HG03025 (cell line): ENCODE data around the gene SLC2A1.

Experiments
- ATAC-seq: cut with Tn5 transposase; IDR thresholded peaks from one replicate; pipeline ENCODE4 v1.9.1; 2021; ENCODE audit warnings: mild to moderate bottlenecking, moderate library complexity; ENCODE audit not compliant: unreplicated experiment, low FRiP score

Gene SLC2A1

DNA sequence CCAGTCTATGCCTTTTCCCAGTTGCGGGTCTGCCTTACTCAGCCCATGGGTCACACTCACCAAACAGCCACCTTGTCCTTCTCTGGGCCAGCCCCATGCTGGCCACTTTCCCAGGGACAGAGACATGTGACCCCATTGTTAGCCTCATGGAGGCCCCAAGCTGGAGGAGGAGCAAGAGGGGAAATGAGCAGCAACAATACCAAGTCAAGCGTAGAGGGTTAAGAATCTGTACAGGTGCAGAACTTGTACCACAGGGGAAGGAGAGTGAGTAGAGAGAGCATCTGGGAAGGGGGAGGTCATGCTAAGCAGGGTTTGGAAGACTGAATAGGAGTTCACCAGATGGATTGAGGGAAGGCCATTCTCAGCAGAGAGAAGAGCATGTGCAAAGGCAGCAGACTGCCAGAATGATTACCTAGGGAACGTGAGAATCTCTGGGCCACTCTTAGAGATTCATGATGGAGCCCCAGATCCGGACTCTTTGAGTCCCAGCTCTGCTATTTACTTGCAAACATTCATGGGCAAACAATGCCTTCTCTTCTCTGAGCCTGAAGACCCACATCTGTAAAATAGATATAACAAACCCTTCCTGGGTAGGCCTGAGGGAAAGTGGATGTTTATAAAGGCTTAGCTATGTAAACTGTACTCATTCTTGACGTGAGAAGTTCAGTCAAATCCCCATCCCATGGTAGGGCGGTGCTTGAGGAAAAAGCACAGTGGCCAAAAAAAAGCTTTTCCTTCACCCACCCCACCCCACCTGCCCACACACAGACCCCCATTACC lies 2.8 kb upstream of the SLC2A1 start:
- ATAC-seq = no peak

DNA sequence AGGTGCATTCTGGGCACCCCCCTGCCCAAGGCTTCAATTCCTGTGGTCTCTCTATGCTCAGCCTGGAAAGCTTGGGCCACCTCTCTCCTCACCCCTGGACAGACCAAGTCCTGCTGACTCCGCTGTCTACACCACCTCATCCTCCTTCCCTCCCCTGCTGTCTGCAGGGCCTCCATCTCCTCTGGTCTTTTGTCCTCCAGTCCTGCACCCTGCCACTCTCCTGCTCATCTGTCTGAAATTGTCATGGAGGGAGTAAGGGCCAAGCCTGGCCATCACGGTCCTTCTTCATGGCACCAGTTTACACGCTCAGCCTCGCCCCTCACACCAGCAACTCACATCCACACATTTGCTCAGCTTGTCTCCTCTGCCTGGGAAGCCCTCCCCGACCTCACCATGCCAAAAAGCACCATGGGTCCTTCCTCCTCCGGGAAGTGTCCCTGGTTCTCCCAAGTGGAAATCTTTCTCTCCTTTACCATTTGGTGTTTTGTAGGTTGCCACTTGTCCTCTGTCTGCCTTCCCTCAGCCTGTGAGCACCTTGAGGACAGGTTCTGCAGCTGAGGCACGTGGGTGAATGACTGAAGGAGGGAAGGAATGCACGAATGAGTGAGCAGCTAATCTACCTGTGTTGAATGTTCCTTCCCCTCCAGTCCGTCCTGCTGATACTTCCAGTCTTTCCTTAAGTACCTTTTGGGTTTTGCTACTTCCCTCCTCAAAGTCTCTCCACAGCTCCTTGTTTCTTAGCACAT lies 2.1 kb upstream of the SLC2A1 start:
- no peak for ATAC-seq

DNA sequence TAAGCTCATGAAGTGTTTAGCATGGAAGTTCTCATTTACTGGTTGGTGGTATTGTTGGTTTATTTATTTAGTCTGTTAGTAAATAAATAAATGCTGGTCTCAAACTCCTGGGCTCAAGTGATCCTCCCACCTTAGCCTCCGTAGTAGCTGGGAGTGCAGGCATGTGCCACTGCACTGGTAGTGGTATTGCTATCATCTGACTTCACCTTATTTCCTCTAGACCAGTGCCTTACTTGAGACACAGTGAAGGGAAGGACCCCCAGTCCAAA lies 1.4 kb upstream of the SLC2A1 start:
- no peak for ATAC-seq

DNA sequence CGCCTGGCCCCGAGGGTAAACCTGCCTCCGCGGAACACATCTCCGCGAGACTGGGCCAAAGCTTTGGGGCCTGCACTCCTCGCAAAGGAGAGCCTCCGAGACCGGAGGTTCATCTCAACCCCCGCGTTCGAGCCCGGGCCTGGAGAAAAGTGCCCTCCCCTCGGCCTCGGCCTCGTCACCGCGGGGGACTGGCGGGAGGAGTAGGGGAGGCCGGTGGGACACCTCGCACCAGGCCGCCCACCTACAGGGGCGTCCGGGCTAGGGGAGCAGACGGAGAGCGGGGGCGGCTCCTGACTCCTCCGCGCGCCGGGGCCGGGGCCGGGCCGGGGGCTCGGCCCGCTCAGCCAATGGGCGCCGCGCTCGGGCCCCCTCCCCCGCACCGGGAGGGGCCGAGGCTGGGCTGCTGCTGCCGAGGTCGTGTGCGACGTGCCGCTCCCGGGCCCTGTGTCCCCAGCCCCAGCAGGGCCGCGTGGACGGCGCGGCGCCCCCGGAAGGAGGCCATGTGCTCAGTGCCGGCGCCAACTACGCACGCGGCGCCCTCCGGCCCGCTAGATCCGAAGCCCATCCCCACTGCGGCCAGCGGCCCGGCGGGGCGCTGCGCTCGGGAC lies 684 bp downstream of the SLC2A1 start:
- ATAC-seq = peak; percentile 53

DNA sequence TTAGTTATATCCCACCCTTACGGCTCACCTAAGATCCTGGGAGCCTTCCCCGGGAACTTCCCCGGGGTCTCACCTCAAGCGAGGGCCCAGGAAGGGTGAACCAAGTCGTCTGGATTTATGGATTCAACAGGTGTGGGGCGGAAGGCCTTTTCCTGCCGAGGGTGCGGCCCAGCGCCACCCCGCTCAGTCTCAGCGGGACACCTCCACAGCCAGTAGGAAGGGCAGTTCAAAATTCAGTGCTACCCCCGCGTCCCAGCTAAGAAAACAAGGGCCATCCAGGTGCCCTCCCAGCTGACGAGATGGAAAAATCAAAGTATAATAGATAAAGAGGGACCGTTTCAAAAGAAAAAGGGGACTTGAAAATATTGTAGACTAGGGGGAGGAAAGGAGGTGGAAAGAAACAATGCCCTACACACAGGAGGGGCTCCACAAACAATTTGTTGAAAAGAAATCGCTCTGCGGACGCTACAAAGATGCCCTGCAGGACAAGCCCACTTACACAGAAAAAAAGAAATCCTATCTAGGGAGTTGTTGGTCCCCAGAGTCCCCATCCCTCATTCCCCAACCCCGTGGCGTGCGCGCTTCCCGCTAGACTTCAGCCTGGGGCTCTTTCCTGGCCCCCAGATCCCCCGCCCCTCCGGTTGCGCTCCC lies 1.3 kb downstream of the SLC2A1 start:
- no peak for ATAC-seq

DNA sequence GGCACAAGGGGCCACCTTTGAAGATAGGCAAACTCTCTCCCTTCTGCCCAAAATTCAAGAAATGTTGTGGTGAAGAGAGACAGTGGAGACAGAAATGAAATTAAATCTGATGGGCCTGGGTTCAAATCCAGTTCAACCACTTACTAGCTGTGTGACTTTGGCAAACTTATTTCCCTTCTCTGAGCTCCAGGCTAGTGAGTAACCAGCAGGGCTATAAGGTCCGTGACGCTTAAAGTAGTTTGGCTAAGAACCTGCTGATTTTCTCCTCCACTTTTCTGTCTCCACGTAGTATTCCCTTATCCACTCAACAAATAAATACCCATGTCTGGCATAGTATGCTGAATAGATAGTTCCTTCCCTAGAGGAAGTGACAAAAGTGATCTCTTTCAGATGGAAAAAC lies 1.9 kb downstream of the SLC2A1 start:
- no peak for ATAC-seq

DNA sequence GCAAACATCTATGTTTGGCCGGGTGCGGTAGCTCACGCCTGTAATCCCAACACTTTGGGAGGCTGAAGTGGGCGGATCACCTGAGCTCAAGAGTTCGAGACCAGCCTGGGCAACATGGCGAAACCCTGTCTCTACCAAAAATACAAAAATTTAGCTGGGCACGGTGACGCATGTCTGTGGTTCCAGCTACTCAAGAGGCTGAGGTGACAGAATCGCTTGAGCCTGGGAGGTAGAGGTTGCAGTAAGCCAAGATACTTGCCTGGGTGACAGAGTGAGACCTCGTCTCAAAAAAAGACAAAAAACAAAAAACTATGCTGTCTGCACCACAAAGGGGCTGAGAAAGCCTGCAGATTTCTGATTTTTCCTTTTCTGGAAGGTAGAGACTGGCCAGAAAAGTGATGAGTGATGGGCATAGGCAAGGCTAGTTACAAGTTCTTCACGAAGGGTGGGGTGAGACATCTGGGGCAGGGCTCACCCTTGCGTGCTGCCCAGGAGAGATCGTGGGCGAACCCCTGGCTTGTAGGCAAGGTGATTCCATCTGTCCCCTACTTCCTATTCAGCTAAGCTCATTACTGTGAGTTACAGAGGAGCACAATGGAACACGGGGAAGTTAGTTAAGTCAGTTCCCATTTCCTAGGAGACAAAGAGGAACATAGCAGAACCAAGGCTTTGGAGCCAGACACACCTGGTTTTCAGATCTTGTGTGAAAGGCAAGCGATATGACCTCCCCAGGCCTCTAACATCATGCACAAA lies 3.2 kb downstream of the SLC2A1 start:
- no peak for ATAC-seq

DNA sequence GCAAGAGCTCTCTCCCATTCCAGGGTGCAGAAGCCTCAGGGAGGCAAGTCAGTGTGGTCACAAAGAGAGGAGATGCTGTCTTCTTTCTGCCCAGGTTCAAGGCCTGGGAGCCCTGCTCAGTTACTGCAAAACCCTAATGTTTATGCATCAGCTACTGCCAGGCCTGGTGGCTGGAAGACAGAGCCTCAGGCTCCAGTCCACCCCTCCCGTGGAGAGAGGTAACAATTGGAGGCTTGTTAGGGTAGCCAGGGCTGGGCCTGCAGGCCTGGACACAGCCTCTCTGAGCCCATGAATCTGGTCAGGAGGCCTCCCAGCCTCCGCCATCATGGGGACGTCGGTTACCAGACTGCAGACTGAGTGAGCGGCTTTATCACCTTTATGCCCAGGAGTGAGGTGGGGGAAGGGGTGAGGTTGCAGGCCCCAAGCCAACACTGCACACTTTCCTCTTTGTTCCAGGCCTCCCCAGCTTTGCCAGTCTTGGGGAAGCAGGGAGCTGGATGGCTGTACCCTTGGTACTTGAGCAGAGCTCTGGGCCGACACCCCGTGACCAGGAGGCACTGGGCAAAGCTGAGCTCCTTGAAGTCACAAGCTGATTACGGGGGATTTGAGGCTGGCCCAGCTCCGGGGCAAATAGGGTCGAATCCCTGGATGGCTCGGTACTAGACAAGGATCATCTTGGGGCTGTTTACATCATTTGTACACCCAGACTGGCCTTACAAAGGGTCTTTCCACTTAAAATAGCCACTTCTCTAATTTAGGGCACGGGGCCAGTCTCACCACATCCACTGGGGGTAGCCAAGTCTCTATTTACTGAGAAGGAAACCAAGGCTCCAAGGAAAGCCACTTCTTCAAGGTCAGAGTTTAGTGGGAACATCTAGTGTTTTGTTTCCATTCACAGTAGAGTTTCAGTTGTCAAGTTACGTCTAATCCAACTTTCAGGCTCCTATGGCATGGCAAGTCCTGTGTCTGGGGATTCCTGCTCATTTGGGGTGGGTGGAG lies 5.2 kb downstream of the SLC2A1 start:
- ATAC-seq = no peak

DNA sequence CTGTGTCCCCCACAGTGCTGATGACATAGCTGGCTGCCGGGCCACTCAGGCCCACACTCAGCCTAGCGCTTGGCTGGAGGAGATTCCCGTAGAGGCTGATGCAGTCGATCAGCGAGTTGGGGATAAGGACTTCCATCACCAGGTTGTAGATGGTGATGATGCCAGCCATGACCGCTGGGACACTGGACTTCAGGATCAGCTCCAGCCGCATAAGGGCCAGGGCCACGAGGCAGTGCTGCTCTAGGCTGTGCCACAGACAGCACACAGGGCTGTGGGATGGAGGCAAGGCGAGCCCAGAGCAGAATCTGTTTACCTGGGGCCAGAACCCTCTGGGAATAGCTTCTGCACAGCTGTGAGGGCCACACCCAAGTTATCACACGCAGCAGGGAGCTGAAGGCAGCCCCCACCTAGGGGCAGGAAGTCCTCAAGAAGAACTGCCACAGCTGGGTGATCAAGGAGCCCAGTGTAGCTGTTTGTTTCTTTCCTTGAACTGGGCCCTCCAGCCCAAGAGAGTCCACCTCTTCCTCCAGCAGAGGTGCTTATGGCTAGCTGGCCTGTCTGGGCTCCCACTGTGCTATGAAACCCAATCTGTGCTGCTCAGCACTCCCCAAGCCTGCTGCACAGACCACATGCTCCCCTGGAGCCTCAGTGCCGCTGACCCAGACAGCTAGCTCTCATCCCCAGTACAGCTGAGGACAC lies 6.2 kb downstream of the SLC2A1 start:
- ATAC-seq = peak; percentile 48

DNA sequence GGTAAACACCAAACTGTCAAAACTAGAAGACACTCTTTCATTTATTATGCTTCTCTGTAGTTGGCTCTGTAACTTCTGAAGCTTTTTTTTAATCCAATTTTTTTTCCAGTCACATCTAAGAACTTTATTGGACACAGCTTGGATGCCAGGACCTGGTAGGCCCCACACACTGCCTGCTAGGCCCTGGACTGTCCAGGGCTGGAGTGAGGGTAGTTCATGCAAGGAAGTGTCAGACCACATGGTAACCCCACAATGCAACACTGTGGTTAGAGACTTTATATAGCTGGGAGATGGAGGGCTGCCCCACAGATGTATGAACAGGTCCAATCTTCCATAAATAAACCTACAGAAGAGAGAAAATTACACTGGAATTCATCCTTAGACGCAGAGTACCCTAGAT lies 7.1 kb downstream of the SLC2A1 start:
- ATAC-seq = no peak

DNA sequence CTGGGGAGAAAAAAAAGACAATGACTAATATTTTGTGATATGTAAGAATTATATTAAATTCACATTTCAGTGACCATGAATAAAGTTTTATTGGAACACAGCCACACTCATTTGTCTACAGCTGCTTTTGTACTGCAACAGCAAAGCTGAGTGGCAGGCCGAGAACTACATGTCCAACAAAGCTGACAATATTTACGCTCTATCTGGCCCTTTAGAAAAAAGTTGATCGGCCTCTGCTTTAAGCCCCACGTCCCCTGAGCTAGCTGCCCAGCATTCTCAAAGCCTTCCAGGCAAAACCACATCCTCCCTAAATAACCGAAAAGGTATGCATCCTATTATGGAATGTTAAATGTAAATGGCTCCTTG lies 8.6 kb downstream of the SLC2A1 start:
- no peak for ATAC-seq

DNA sequence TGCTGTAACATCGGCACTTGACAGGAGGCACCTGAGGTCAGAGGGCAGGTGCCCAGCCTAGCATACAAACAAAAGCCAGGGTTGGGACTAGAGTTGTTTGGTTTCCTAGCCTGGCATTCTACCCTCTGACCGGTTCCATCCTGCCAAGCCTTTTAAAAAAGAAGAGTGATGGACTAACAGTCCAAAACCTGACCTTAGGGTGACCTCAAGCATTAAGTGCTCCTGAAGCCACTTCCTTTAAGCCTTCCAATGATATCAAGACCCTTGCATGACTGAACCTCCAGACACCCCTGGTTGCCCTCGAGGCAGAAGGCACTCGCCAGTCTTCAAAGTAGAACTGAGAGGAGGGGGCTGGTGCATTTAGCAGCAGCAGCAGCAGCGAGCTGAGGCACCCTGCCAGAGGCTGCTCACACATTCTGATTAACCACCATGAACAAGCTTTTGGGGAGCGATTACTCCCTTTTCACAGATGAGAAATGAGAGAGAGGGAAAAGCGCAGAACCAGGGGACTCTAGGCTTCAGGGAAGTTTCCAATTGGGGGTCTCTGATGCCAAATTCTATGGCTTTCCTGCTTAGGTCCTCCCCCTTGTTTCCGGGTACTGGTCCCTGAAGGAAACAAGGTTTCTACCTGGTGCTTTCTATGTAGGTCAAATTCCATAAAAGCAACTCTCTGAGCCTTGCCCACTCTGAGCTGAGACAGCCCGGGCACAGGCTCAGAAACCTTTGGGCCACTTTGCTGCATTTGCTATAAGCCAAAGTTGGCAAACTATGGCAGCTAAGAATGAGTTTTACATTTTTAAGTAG lies 9.2 kb downstream of the SLC2A1 start:
- no peak for ATAC-seq

DNA sequence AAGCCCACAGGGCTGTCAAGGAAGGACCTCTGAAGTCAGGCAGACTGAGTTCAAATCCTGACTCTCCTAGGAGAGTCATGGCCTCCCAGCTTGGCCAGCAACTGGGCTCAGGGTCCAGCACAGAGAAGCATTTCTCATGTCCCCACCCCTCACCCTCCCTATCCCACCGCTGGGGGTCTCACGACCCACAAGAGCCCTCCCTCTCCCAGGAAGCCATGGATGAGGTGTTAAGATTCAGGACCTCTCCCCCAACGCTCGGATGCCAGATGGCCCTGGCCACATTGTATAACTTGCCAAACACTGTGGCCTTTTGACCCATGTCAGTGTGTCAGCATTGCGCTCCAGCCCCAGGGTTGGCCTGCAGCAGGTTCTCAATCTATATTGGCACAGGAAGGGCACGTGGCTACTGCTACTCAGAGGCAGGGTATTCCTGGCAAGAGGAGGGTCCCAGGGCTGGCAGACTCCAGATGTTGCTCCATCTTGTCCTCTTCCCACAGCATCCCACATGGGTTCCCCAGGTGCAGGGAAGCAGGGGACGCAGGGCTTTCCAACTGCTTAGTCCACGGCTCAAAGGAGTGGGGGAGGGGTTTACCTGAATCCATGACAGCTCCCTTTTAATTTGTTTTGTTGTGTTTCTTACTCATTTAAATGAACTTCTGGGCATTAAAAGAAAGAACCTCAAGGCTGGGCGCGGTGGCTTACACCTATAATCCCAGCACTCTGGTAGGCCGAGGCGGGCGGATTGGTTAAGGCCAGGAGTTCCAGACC lies 10.5 kb downstream of the SLC2A1 start:
- no peak for ATAC-seq

DNA sequence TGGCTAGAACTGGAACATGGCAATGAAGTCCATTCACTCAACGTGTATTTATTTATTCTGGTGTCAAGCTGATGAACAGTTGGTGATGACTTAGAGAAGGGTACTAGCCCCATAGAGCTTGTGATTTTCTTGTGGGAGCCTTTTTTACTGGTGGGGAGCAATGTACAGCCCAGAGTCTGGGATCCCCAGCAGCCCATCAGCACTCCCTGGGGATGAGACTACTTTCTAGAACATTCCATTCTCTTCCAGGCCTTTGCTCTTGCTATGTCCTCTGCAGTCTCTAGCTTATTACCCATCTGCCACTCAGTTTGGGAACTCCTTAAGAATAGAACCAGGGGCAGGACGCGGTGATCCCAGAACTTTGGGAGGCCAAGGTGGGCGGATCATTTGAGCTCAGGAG lies 11.6 kb downstream of the SLC2A1 start:
- ATAC-seq = no peak

DNA sequence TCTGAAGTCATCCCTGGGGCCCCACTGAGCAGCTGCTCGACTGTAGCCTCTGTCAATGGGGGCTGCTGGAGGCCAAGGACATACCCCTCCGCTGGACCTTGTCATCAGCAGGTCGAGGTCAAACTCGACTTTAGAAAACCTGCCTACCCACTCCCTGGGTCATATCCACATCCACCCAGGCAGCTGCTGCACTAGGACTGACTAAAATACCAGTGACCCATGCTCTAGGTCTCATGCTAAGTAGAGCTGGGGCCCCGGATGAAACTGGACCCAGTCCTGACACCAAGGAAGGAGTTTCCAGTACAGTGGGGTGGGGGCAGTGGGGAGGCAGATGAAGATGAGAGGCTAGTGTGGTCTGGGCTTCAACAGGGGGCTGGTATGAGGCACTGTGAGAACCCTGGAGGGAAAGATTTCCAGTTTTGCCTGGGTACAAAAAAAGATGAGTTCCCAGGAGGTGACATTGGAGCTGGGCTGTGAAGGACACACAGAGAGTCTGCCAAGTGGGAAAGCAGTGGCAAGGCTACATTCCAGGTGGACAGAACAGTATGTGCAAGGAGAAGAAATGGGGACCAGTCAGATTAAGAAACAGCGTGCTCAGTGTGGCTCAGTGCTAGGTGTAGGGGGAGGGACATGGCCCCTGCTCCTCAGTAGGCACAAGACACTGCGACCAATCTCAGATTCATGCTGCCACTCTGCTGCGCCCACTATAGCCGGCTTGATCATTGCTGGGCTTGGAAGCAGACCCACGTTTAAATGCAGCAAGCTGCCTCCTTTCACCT lies 12.4 kb downstream of the SLC2A1 start:
- no peak for ATAC-seq

DNA sequence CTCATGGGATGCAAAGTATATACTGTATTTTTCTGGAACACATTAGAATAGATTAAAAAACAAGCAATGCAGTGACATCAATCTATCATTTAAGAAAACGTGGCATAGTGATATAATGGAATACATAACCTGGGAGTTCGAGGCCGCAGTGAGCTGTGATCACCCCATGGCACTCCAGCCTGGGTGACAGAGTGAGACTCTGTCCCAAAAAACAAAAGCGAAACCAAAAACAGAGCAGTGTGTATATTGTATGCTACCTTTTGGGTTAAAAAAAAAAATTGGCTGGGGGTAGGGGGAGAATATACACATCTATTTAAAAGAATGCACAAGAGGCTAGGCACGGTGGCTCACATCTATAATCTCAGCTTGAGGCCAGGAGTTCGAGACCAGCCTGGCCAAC lies 13.5 kb downstream of the SLC2A1 start:
- ATAC-seq = no peak
